HL-60/S4 treated with retinoic acid at 250 ng/mL for 4 days and 3 days (cell line): ENCODE measurements around the gene SNTB2.
"Not testable (repeated sequence)": the region's sequence is repeated elsewhere in the genome, so short reads cannot be mapped to it uniquely, and the experiment has no call there.

Source experiments
- in situ Hi-C: fragments of 300-500 bp; cut with MboI; formaldehyde crosslinking; loops from 2 replicates; pipeline ENCODE4 v1.7.0; 2022; ENCODE audit warnings: low sequenced_read_pairs

Gene SNTB2

GRCh38 chr16:69186642-69187445, at the start of gene SNTB2:
TSS of gene SNTB2 (plus strand) at chr16:69187164. CDS start at chr16:69187167, 3 bp downstream.
- in situ Hi-C loops: no loop called here

- in situ Hi-C loops: no loop called here
Observed at GRCh38 chr16:69138608-69139007, 48.4 kb upstream of the SNTB2 start.

GRCh38 chr16:69139464-69139863, 47.5 kb upstream of the SNTB2 start:
- in situ Hi-C loops: not testable (repeated sequence)

- in situ Hi-C loops: no loop called here
Observed at GRCh38 chr16:69141014-69141413, 46.0 kb upstream of the SNTB2 start.

- in situ Hi-C loops: no loop called here
Observed at GRCh38 chr16:69141936-69142335, 45.0 kb upstream of the SNTB2 start.

GRCh38 chr16:69143116-69143515, 43.8 kb upstream of the SNTB2 start:
- in situ Hi-C loops: no loop called here

- in situ Hi-C loops: no loop called here
Observed at GRCh38 chr16:69145658-69146057, 41.3 kb upstream of the SNTB2 start.

- in situ Hi-C loops: loop anchor here (5.0 kb wide), 1 partner anchor 138 kb away; no protein-coding TSS in a partner anchor
Observed at GRCh38 chr16:69149621-69150020, 37.3 kb upstream of the SNTB2 start.

- in situ Hi-C loops: loop anchor here (5.0 kb wide), 1 partner anchor 137 kb away; no protein-coding TSS in a partner anchor
Observed at GRCh38 chr16:69150146-69150865, 36.7 kb upstream of the SNTB2 start.

- in situ Hi-C loops: no loop called here
Observed at GRCh38 chr16:69157196-69157595, 29.8 kb upstream of the SNTB2 start.

- in situ Hi-C loops: no loop called here
Observed at GRCh38 chr16:69160192-69160591, 26.8 kb upstream of the SNTB2 start.

GRCh38 chr16:69165584-69165983, 21.4 kb upstream of the SNTB2 start:
- in situ Hi-C loops: no loop called here

GRCh38 chr16:69166221-69166833, 20.6 kb upstream of the SNTB2 start:
- in situ Hi-C loops: no loop called here

GRCh38 chr16:69166946-69167930, 19.7 kb upstream of the SNTB2 start:
- in situ Hi-C loops: no loop called here

GRCh38 chr16:69169051-69169450, 17.9 kb upstream of the SNTB2 start:
- in situ Hi-C loops: no loop called here

- in situ Hi-C loops: no loop called here
Observed at GRCh38 chr16:69169607-69170352, 17.2 kb upstream of the SNTB2 start.

- in situ Hi-C loops: no loop called here
Observed at GRCh38 chr16:69171325-69172084, 15.5 kb upstream of the SNTB2 start.

- in situ Hi-C loops: no loop called here
Observed at GRCh38 chr16:69176033-69176800, 10.7 kb upstream of the SNTB2 start.
